Ishikawa (cell line): ENCODE data around the gene UBA3.
A peak's percentile ranks its signal among the peaks of the same experiment; 100 is the strongest.

ENCODE experiments used
- CEBPB ChIP-seq: IDR thresholded peaks from 2 replicates; pipeline ENCODE4 v1.6.1; 2012
- CREB1 ChIP-seq: IDR thresholded peaks from 2 replicates; pipeline ENCODE4 v1.6.1; 2012; ENCODE audit warnings: low read depth
- EGR1 ChIP-seq: IDR thresholded peaks from 2 replicates; pipeline ENCODE4 v1.6.1; 2012
- EP300 ChIP-seq: IDR thresholded peaks from 2 replicates; pipeline ENCODE4 v1.6.1; 2012; ENCODE audit warnings: borderline replicate concordance
- FOXM1 ChIP-seq: IDR thresholded peaks from 2 replicates; pipeline ENCODE4 v1.6.1; 2012; ENCODE audit warnings: low read depth, borderline replicate concordance
- MAX ChIP-seq: IDR thresholded peaks from 2 replicates; pipeline ENCODE4 v1.6.1; 2012
- NFIC ChIP-seq: IDR thresholded peaks from 2 replicates; pipeline ENCODE4 v1.6.1; 2012
- RAD21 ChIP-seq: IDR thresholded peaks from 2 replicates; pipeline ENCODE4 v1.6.1; 2012; ENCODE audit warnings: low read depth
- TAF1 ChIP-seq: IDR thresholded peaks from 2 replicates; pipeline ENCODE4 v1.6.1; 2012; ENCODE audit warnings: low read depth, mild to moderate bottlenecking
- TCF12 ChIP-seq: IDR thresholded peaks from 2 replicates; pipeline ENCODE4 v1.6.1; 2012; ENCODE audit warnings: low read depth
- TEAD4 ChIP-seq: IDR thresholded peaks from 2 replicates; pipeline ENCODE4 v1.6.1; 2012
- USF1 ChIP-seq: IDR thresholded peaks from 2 replicates; pipeline ENCODE4 v1.6.1; 2012
- YY1 ChIP-seq: IDR thresholded peaks from 2 replicates; pipeline ENCODE4 v1.6.1; 2012; ENCODE audit warnings: low read depth
- ZBTB7A ChIP-seq: IDR thresholded peaks from 2 replicates; pipeline ENCODE4 v1.6.1; 2012; ENCODE audit warnings: low read depth
- TF ChIP-seq, protein P1 (sequence below): IDR thresholded peaks from 2 replicates; pipeline ENCODE4 v1.6.1; 2012; ENCODE audit warnings: low read depth, mild to moderate bottlenecking

UBA3 gene

GRCh38 chr3:69084326-69085167 is 4.4 kb upstream of the UBA3 start, which contains the start of gene ARL6IP5:
Gene ARL6IP5 (plus strand): TSS chr3:69084937. CDS start chr3:69085048, 111 bp downstream.
- no peak for TF ChIP-seq EGR1
- TF ChIP-seq TEAD4: no peak
- no peak for TF ChIP-seq FOXM1
- TF ChIP-seq YY1: peak; percentile 79
- peak; percentile 79 for TF ChIP-seq NFIC
- no peak for TF ChIP-seq ZBTB7A
- TF ChIP-seq EP300: 0 out of 2 replicates have a peak, but pooled peaks have one; percentile 22
- TF ChIP-seq CEBPB: no peak
- TF ChIP-seq, protein P1, sequence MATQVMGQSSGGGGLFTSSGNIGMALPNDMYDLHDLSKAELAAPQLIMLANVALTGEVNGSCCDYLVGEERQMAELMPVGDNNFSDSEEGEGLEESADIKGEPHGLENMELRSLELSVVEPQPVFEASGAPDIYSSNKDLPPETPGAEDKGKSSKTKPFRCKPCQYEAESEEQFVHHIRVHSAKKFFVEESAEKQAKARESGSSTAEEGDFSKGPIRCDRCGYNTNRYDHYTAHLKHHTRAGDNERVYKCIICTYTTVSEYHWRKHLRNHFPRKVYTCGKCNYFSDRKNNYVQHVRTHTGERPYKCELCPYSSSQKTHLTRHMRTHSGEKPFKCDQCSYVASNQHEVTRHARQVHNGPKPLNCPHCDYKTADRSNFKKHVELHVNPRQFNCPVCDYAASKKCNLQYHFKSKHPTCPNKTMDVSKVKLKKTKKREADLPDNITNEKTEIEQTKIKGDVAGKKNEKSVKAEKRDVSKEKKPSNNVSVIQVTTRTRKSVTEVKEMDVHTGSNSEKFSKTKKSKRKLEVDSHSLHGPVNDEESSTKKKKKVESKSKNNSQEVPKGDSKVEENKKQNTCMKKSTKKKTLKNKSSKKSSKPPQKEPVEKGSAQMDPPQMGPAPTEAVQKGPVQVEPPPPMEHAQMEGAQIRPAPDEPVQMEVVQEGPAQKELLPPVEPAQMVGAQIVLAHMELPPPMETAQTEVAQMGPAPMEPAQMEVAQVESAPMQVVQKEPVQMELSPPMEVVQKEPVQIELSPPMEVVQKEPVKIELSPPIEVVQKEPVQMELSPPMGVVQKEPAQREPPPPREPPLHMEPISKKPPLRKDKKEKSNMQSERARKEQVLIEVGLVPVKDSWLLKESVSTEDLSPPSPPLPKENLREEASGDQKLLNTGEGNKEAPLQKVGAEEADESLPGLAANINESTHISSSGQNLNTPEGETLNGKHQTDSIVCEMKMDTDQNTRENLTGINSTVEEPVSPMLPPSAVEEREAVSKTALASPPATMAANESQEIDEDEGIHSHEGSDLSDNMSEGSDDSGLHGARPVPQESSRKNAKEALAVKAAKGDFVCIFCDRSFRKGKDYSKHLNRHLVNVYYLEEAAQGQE: no peak
- TF ChIP-seq USF1: peak; percentile 56; the same call in 1 of the 2 replicates
- peak; percentile 54; the same call in 1 of the 2 replicates for TF ChIP-seq TAF1
- TF ChIP-seq RAD21: 0 out of 2 replicates have a peak, but pooled peaks have one; percentile 6
- TF ChIP-seq MAX: peak; percentile 52
- TF ChIP-seq CREB1: no peak
- TF ChIP-seq TCF12: peak; percentile 50; the same call in 1 of the 2 replicates

- TF ChIP-seq TCF12 (no peak), MAX (no peak), USF1 (no peak), RAD21 (no peak), TAF1 (no peak)
Measured at GRCh38 chr3:69082805-69083204, 2.6 kb upstream of the UBA3 start.

DNA sequence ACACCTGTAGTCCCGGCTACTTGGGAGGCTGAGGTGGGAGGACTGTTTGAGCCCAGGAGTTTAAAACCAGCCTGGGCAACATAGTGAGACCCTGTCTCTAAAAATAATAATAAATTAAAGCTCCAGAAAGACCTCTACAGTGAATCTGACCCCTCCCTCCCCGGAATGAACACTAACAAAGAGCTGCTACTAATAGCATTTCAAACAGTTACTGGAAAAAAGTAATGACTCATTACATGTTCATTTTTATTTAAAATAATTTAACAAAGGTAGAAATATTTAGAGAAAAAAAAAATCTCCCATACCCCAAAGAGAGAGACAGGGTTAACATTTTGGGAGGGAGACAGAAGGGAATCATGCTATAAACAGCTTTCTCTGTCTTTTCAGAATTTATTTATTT is 2.2 kb upstream of the UBA3 start:
- no peak for TF ChIP-seq CEBPB
- TF ChIP-seq EGR1: no peak
- no peak for TF ChIP-seq NFIC
- TF ChIP-seq MAX: no peak

DNA sequence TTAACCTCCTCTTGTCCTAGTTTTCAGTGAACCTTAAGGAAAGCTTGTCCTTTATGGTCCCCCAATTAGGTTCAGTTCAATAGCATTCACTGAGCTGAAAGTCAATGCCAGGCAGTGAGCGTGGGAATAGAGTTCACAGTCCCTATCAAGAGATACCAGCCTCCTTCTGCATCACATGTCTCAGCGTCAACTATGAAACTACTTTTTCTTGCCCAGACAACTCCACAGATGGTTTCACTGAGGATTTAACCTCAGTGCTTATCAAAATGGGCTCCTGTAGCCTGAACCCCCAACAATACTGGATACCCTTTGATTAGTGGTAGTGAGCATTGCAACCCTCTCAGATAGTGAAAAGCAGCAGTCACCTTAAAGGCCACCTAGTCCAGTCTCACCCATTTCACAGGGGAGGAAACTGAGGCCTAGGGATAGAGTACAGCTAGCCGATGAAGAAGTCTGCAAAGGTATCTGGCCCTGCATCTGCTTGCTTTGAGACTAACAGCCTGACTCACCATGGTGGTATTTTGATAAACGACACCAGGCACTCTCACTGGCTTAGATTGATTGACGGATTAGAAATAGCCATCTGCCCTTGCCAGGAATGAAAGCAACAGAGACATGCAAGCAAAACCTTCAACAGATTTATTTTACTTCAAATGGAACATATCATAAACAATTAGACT is 1.6 kb upstream of the UBA3 start:
- TF ChIP-seq NFIC: no peak
- TF ChIP-seq EP300: no peak
- no peak for TF ChIP-seq RAD21
- no peak for TF ChIP-seq YY1
- TF ChIP-seq TAF1: no peak
- no peak for TF ChIP-seq ZBTB7A
- TF ChIP-seq TEAD4: no peak
- TF ChIP-seq CREB1: no peak
- no peak for TF ChIP-seq FOXM1
- no peak for TF ChIP-seq EGR1
- no peak for TF ChIP-seq MAX
- TF ChIP-seq, protein P1: no peak
- no peak for TF ChIP-seq TCF12
- TF ChIP-seq USF1: no peak
- TF ChIP-seq CEBPB: no peak
